SU-DHL-6 (cell line): ENCODE results near the gene PLEK.

Source experiments
- CTCF ChIP-seq: fragments of 200-600 bp; sonication (generic); IDR thresholded peaks from one replicate; pipeline ENCODE4 v1.5.1; 2017; ENCODE audit warnings: antibody characterized with exemption, mild to moderate bottlenecking, low read length, moderate library complexity; ENCODE audit not compliant: insufficient read depth, poor library complexity, severe bottlenecking
- EZH2phosphoT487 ChIP-seq: fragments of 200-600 bp; sonication (generic), shearing (Covaris generic); conservative IDR thresholded peaks from 2 replicates; pipeline ENCODE4 v1.6.1; 2018; ENCODE audit warnings: mild to moderate bottlenecking, antibody characterized with exemption, low read length, moderate library complexity, mixed read lengths

GRCh38 chr2:68404164-68404563 lies 39.1 kb downstream of the PLEK start:
- TF ChIP-seq CTCF (no peak), EZH2phosphoT487 (no peak)
